ENCODE results near the gene TIMP2.

TIMP2 gene

DNA sequence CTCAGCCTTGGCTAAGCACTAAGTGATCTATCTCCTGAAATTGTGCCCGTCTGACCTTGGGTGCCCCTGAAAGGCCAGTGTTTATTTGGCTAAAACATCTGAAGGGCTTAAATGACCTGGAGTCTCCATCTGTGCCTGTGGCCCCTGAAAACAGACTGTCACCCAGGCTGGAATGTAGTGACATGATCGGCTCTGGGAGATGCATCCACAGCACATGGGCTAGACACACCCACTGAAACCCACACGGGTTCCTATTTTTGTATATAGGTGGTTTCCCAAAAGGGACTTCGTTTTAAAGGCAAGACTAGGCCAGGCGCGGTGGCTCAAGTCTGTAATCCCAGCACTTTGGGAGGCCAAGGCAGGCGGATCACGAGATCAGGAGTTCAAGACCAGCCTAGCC, 35.7 kb downstream of the TIMP2 start:
- Histone ChIP-seq H4K20me1 (ENCODE audit: insufficient read depth, low read length) (no peaks in the 10 kb centered on the region), H3K36me3 (replicated peaks; ENCODE audit: low read depth, low read length) (no peaks in the 10 kb centered on the region), H3K79me2 (ENCODE audit: low read length) (no peaks in the 10 kb centered on the region), H3K4me3 (ENCODE audit: low read length) (peak overlapping the region; percentile 72), H3K4me2 (ENCODE audit: low read length) (peak overlapping the region; percentile 89), H3K9me3 (ENCODE audit: insufficient read depth, low read length) (no peaks in the 10 kb centered on the region), H3K27me3 (ENCODE audit: low read depth, low read length) (no peaks in the 10 kb centered on the region), H3K4me1 (ENCODE audit: low read length) (peaks cover 50% of the 10 kb centered on the region), H3K9ac (ENCODE audit: low read length) (peak overlapping the region; percentile 72), H3K27ac (ENCODE audit: low read length) (peak overlapping the region; percentile 94), H2AFZ (ENCODE audit: low read depth, low read length) (peak overlapping the region; percentile 55; the same call in 1 of the 2 replicates)
- TF ChIP-seq, protein P1, sequence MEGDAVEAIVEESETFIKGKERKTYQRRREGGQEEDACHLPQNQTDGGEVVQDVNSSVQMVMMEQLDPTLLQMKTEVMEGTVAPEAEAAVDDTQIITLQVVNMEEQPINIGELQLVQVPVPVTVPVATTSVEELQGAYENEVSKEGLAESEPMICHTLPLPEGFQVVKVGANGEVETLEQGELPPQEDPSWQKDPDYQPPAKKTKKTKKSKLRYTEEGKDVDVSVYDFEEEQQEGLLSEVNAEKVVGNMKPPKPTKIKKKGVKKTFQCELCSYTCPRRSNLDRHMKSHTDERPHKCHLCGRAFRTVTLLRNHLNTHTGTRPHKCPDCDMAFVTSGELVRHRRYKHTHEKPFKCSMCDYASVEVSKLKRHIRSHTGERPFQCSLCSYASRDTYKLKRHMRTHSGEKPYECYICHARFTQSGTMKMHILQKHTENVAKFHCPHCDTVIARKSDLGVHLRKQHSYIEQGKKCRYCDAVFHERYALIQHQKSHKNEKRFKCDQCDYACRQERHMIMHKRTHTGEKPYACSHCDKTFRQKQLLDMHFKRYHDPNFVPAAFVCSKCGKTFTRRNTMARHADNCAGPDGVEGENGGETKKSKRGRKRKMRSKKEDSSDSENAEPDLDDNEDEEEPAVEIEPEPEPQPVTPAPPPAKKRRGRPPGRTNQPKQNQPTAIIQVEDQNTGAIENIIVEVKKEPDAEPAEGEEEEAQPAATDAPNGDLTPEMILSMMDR (IDR thresholded peaks at IDR 0.05; ENCODE audit: low read depth, low read length) = no peak
- TF ChIP-seq EZH2phosphoT487 (IDR thresholded peaks at IDR 0.05; ENCODE audit: low read depth) = no peak

DNA sequence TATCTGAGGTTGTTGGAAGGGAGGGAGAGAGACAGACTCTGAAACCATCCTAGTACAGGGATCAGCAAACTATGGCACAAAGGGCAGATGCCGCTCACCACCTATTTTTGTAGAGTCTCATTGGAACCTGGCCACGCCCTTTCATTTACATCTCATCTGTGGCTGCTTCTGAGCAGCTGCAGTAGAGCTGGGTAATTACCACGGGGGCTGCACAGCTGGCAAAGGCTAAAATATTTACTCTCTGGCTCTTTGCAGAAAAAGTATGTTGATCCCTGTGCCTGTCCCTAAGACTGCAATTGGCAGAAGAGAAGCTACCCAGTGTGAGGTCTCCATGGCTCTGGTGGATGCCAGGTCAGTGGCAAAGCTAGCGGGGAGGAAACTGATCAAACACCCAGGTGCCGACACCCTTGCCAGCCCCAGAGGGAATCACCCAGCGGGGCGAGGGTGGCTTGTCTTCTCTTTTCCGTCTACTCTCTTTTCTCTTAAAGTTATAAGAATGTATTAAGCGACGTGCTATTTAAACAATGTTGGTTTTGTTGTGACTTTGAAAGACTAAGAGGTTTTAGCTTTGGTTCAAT, 36.2 kb downstream of the TIMP2 start:
- Histone ChIP-seq H3K9ac (ENCODE audit: low read length) (peak overlapping the region; percentile 72), H3K4me1 (ENCODE audit: low read length) (peaks cover 50% of the 10 kb centered on the region), H3K9me3 (ENCODE audit: insufficient read depth, low read length) (no peaks in the 10 kb centered on the region), H3K4me2 (ENCODE audit: low read length) (peak overlapping the region; percentile 89), H3K27me3 (ENCODE audit: low read depth, low read length) (no peaks in the 10 kb centered on the region), H3K27ac (ENCODE audit: low read length) (peak overlapping the region; percentile 94), H4K20me1 (ENCODE audit: insufficient read depth, low read length) (no peaks in the 10 kb centered on the region), H3K4me3 (ENCODE audit: low read length) (peak overlapping the region; percentile 72), H3K36me3 (replicated peaks; ENCODE audit: low read depth, low read length) (no peaks in the 10 kb centered on the region), H3K79me2 (ENCODE audit: low read length) (no peaks in the 10 kb centered on the region), H2AFZ (ENCODE audit: low read depth, low read length) (peak overlapping the region; percentile 55; the same call in 1 of the 2 replicates)
- no peak for TF ChIP-seq EZH2phosphoT487 (IDR thresholded peaks at IDR 0.05; ENCODE audit: low read depth)
- TF ChIP-seq, protein P1 (IDR thresholded peaks at IDR 0.05; ENCODE audit: low read depth, low read length) = 0 out of 2 replicates have a peak, but pooled peaks have one; percentile 6

DNA sequence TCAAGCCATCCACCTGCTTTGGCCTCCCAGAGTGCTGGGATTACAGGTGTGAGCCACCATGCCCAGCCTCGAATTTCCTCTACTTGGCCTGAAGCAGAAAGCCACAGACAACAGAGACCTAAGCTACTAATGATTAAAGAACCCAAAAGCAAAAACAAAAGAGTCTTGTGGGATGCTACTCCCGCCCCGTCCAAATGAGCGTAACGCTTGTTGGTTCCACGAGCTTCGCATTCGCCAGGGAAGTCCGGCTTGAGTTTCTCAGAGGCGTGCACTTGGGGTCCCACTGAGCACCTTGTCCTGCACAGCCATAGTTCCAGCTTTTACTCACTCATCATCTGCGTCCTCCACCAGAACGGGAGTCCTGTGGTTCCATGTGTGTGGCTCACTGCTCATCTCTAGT, 38.2 kb downstream of the TIMP2 start:
- Histone ChIP-seq H3K4me2 (ENCODE audit: low read length) (no peak overlapping the region), H3K27ac (ENCODE audit: low read length) (no peak overlapping the region), H3K9ac (ENCODE audit: low read length) (no peak overlapping the region), H3K4me3 (ENCODE audit: low read length) (no peak overlapping the region), H3K27me3 (ENCODE audit: low read depth, low read length) (no peaks in the 10 kb centered on the region), H3K36me3 (replicated peaks; ENCODE audit: low read depth, low read length) (no peaks in the 10 kb centered on the region), H3K4me1 (ENCODE audit: low read length) (peaks cover 43% of the 10 kb centered on the region), H2AFZ (ENCODE audit: low read depth, low read length) (no peak overlapping the region), H3K9me3 (ENCODE audit: insufficient read depth, low read length) (no peaks in the 10 kb centered on the region), H4K20me1 (ENCODE audit: insufficient read depth, low read length) (no peaks in the 10 kb centered on the region), H3K79me2 (ENCODE audit: low read length) (no peaks in the 10 kb centered on the region)
- TF ChIP-seq, protein P1 (IDR thresholded peaks at IDR 0.05; ENCODE audit: low read depth, low read length) = no peak
- no peak for TF ChIP-seq EZH2phosphoT487 (IDR thresholded peaks at IDR 0.05; ENCODE audit: low read depth)

DNA sequence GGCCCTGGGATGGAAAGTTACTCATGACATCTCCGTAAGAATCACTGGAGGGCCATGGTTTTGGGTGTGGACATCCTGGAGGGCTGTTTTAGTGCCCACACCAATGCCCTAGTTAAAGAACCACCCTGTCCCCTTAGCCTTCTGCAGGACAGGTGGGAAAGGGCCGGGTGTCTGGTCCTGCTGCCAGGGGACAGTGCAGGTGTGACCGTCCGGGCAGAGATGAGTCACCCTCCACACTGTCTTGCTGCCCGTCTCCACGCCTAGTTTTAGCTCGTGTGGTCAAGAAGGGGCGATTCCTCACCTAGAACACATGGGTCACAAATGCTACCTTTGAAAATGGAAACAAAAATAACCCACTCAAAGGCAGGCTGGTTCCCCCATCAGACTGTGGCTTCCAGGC, 39.2 kb downstream of the TIMP2 start:
- Histone ChIP-seq H3K79me2 (ENCODE audit: low read length) (no peaks in the 10 kb centered on the region), H3K4me1 (ENCODE audit: low read length) (peaks cover 33% of the 10 kb centered on the region), H3K4me3 (ENCODE audit: low read length) (no peak overlapping the region), H3K9me3 (ENCODE audit: insufficient read depth, low read length) (no peaks in the 10 kb centered on the region), H3K36me3 (replicated peaks; ENCODE audit: low read depth, low read length) (no peaks in the 10 kb centered on the region), H4K20me1 (ENCODE audit: insufficient read depth, low read length) (no peaks in the 10 kb centered on the region), H3K27ac (ENCODE audit: low read length) (no peak overlapping the region), H3K4me2 (ENCODE audit: low read length) (no peak overlapping the region), H3K9ac (ENCODE audit: low read length) (no peak overlapping the region), H2AFZ (ENCODE audit: low read depth, low read length) (no peak overlapping the region), H3K27me3 (ENCODE audit: low read depth, low read length) (no peaks in the 10 kb centered on the region)
- TF ChIP-seq EZH2phosphoT487 (IDR thresholded peaks at IDR 0.05; ENCODE audit: low read depth) = no peak
- TF ChIP-seq, protein P1 (IDR thresholded peaks at IDR 0.05; ENCODE audit: low read depth, low read length) = no peak

Data from OCI-LY3 (cell line).